ENCODE results near the gene ACTL6B. TPM values are rescaled to one million over a fixed set of nuclear protein-coding genes. Genes with fewer than 3 reads are reported as not detected.

ACTL6B gene
- total and polyA plus RNA-seq, 9 of the 15 experiments (the other 6 are each of a cell fraction or from before 2014, with no cell fraction given): not detected

DNA sequence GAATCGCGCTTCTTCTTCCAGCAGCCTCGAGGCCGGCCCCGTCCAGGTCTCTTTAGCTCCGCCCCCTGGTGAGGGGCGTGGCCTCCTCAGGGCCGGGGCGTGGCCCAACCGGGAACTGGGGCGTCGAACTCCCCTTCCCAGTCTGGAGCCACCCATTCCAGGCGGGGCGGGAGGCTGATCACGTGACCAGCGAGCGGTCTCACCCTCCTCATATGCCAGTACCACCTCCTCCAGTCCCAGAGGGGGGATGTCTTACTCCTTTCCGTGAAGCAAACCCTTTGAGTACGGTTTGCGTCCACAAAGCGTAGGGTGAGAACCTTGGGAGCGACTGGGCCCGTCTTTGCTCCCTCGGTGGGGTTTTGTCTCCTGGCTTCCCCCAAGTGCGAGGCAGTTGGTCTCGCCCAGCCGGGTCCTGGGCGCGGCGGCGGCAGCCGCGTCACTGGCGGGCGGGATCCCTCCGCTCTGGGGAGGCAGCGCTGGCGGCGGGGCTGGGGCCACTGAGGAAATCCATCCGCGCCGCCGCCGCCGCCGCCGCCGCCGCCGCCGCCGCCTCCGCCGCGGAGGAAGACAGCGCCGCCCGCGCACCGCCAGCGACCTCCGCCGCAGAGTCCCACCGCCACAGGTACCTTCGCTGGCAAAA is 17.2 kb upstream of the ACTL6B start, which contains the start of gene GNB2 (continued):
- TF ChIP-seq, protein P1, sequence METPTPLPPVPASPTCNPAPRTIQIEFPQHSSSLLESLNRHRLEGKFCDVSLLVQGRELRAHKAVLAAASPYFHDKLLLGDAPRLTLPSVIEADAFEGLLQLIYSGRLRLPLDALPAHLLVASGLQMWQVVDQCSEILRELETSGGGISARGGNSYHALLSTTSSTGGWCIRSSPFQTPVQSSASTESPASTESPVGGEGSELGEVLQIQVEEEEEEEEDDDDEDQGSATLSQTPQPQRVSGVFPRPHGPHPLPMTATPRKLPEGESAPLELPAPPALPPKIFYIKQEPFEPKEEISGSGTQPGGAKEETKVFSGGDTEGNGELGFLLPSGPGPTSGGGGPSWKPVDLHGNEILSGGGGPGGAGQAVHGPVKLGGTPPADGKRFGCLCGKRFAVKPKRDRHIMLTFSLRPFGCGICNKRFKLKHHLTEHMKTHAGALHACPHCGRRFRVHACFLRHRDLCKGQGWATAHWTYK (CRISPR knock-in tag; IDR thresholded peaks at IDR 0.05): peak; percentile 55; the same call in 1 of the 2 replicates
- TF ChIP-seq DMBX1 (CRISPR knock-in tag; IDR thresholded peaks at IDR 0.05; ENCODE audit: borderline replicate concordance) (0 out of 2 replicates have a peak, but pooled peaks have one; percentile 28), NR1H2 (CRISPR knock-in tag; IDR thresholded peaks at IDR 0.05) (no peak), SREBF1 (IDR thresholded peaks at IDR 0.05; ENCODE audit: borderline replicate concordance, low read depth, low read length) (peak; percentile 96), KLF13 (tag; IDR thresholded peaks at IDR 0.05; ENCODE audit: borderline replicate concordance, low read depth) (peak; percentile 64; the same call in 1 of the 2 replicates), ZNF644 (tag; IDR thresholded peaks at IDR 0.05; ENCODE audit: low read depth) (no peak), ZNF316 (IDR thresholded peaks at IDR 0.05) (0 out of 2 replicates have a peak, but pooled peaks have one; percentile 23), ZNF79 (CRISPR knock-in tag; IDR thresholded peaks at IDR 0.05; ENCODE audit: low read depth) (no peak), ZNF384 (IDR thresholded peaks at IDR 0.05; ENCODE audit: low read depth, low read length) (no peak), DPF2 (IDR thresholded peaks at IDR 0.05) (peak; percentile 74), FOXA3 (CRISPR knock-in tag; conservative IDR thresholded peaks at IDR 0.05 in 1 of 2, IDR thresholded peaks at IDR 0.05 in 1 of 2) (no peak)
- TF ChIP-seq, protein P2, sequence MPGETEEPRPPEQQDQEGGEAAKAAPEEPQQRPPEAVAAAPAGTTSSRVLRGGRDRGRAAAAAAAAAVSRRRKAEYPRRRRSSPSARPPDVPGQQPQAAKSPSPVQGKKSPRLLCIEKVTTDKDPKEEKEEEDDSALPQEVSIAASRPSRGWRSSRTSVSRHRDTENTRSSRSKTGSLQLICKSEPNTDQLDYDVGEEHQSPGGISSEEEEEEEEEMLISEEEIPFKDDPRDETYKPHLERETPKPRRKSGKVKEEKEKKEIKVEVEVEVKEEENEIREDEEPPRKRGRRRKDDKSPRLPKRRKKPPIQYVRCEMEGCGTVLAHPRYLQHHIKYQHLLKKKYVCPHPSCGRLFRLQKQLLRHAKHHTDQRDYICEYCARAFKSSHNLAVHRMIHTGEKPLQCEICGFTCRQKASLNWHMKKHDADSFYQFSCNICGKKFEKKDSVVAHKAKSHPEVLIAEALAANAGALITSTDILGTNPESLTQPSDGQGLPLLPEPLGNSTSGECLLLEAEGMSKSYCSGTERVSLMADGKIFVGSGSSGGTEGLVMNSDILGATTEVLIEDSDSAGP (CRISPR knock-in tag; IDR thresholded peaks at IDR 0.05): 0 out of 2 replicates have a peak, but pooled peaks have one; percentile 58
- TF ChIP-seq, protein P3, sequence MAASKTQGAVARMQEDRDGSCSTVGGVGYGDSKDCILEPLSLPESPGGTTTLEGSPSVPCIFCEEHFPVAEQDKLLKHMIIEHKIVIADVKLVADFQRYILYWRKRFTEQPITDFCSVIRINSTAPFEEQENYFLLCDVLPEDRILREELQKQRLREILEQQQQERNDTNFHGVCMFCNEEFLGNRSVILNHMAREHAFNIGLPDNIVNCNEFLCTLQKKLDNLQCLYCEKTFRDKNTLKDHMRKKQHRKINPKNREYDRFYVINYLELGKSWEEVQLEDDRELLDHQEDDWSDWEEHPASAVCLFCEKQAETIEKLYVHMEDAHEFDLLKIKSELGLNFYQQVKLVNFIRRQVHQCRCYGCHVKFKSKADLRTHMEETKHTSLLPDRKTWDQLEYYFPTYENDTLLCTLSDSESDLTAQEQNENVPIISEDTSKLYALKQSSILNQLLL (CRISPR knock-in tag; IDR thresholded peaks at IDR 0.05; ENCODE audit: borderline replicate concordance): no peak
- TF ChIP-seq, protein P4, sequence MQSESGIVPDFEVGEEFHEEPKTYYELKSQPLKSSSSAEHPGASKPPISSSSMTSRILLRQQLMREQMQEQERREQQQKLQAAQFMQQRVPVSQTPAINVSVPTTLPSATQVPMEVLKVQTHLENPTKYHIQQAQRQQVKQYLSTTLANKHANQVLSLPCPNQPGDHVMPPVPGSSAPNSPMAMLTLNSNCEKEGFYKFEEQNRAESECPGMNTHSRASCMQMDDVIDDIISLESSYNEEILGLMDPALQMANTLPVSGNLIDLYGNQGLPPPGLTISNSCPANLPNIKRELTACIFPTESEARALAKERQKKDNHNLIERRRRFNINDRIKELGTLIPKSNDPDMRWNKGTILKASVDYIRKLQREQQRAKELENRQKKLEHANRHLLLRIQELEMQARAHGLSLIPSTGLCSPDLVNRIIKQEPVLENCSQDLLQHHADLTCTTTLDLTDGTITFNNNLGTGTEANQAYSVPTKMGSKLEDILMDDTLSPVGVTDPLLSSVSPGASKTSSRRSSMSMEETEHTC (IDR thresholded peaks at IDR 0.05): peak; percentile 85
- TF ChIP-seq, protein P5, sequence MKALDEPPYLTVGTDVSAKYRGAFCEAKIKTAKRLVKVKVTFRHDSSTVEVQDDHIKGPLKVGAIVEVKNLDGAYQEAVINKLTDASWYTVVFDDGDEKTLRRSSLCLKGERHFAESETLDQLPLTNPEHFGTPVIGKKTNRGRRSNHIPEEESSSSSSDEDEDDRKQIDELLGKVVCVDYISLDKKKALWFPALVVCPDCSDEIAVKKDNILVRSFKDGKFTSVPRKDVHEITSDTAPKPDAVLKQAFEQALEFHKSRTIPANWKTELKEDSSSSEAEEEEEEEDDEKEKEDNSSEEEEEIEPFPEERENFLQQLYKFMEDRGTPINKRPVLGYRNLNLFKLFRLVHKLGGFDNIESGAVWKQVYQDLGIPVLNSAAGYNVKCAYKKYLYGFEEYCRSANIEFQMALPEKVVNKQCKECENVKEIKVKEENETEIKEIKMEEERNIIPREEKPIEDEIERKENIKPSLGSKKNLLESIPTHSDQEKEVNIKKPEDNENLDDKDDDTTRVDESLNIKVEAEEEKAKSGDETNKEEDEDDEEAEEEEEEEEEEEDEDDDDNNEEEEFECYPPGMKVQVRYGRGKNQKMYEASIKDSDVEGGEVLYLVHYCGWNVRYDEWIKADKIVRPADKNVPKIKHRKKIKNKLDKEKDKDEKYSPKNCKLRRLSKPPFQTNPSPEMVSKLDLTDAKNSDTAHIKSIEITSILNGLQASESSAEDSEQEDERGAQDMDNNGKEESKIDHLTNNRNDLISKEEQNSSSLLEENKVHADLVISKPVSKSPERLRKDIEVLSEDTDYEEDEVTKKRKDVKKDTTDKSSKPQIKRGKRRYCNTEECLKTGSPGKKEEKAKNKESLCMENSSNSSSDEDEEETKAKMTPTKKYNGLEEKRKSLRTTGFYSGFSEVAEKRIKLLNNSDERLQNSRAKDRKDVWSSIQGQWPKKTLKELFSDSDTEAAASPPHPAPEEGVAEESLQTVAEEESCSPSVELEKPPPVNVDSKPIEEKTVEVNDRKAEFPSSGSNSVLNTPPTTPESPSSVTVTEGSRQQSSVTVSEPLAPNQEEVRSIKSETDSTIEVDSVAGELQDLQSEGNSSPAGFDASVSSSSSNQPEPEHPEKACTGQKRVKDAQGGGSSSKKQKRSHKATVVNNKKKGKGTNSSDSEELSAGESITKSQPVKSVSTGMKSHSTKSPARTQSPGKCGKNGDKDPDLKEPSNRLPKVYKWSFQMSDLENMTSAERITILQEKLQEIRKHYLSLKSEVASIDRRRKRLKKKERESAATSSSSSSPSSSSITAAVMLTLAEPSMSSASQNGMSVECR (CRISPR knock-in tag; IDR thresholded peaks at IDR 0.05): peak; percentile 47

Measured in K562 (cell line).